Measurements from ENCODE around the gene RNF121. TPM values are rescaled to one million over a fixed set of nuclear protein-coding genes. Genes with fewer than 3 reads are reported as not detected.

Gene RNF121
- total and polyA plus RNA-seq, 2 of the 4 experiments (the other 2 are of a cell fraction) = 43.4 to 88.7 TPM

DNA sequence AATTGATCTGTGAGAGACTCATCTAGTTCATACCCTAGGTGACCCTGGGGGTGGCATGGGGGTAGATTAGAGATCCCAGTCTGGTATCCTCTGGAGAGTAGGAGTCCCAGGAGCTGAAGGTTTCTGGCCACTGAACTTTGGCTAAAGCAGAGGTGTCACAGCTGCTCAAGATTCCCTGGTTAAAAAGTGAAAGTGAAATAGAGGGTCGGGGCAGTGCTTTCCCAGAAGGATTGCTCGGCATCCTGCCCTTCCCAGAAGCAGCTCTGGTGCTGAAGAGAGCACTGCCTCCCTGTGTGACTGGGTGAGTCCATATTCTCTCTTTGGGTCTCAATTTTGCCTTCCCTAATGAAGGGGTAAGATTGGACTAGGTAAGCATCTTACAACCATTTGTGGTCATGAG lies 70.5 kb downstream of the RNF121 start:
- Histone ChIP-seq H4K91ac (ENCODE audit: insufficient read depth, low read depth, low read length) (no peak overlapping the region), H3K27me3 (ENCODE audit: control insufficient read depth, insufficient read depth, low read length) (no peaks in the 10 kb centered on the region), H3K27ac (ENCODE audit: insufficient read depth, low read length) (peak overlapping the region; percentile 26; the same call in 1 of the 2 replicates), H3K4me3 (ENCODE audit: insufficient read depth, low read depth, low read length) (no peak overlapping the region), H3K14ac (replicated peaks; ENCODE audit: low read depth, low read length) (peak overlapping the region; percentile 70; the same call in 1 of the 2 replicates), H4K8ac (ENCODE audit: low read depth in 2 of 2, low read length in 2 of 2) (peak overlapping the region in 1 of 2 experiments; percentile 61; a peak in 2 of 4 replicates), H3K9me3 (ENCODE audit: control insufficient read depth, insufficient read depth, low read length) (no peaks in the 10 kb centered on the region), H2AK5ac (ENCODE audit: low read depth, low read length) (no peak overlapping the region), H3K4me2 (ENCODE audit: low read depth, low read length) (peak overlapping the region; percentile 78), H3K23ac (ENCODE audit: low read depth, low read length) (no peak overlapping the region), H3K4ac (ENCODE audit: low read depth, low read length) (no peak overlapping the region), H2BK15ac (ENCODE audit: low read depth, low read length) (no peak overlapping the region), H3K4me1 (ENCODE audit: control insufficient read depth, insufficient read depth, low read length) (peaks cover 6% of the 10 kb centered on the region), H4K5ac (ENCODE audit: low read depth, low read length) (peak overlapping the region; percentile 15; the same call in 1 of the 2 replicates), H2AFZ (replicated peaks; ENCODE audit: low read length, poor library complexity) (no peak overlapping the region), H3K79me1 (ENCODE audit: low read depth in 1 of 2, low read length in 2 of 2) (peaks cover 0 to 21% of the 10 kb centered on the region in 2 experiments; a peak in 1 of 4 replicates), H3K18ac (ENCODE audit: low read depth, low read length) (no peak overlapping the region), H2AK9ac (replicated peaks; ENCODE audit: low read depth, low read length, poor library complexity) (peak overlapping the region; percentile 77), H3K9me1 (ENCODE audit: insufficient read depth, low read length) (peaks cover 14% of the 10 kb centered on the region), H4K20me1 (ENCODE audit: insufficient read depth, low read length) (peaks cover 31% of the 10 kb centered on the region), H3K9ac (ENCODE audit: low read depth, low read length) (no peak overlapping the region; the same call in 1 of the 2 replicates), H3K56ac (ENCODE audit: extremely low read depth, insufficient read depth, low read length) (no peak overlapping the region), H2BK5ac (ENCODE audit: low read depth, low read length, poor library complexity, severe bottlenecking) (no peak overlapping the region), H2BK120ac (ENCODE audit: low read depth, low read length) (0 out of 2 replicates have a peak overlapping the region, but pooled peaks have one; percentile 55), H3K36me3 (ENCODE audit: control insufficient read depth, insufficient read depth, low read length) (peaks cover 43% of the 10 kb centered on the region), H2BK20ac (ENCODE audit: low read depth, low read length) (no peak overlapping the region)
- intact Hi-C loops (cut with micrococcal nuclease) = no loop called here
- in situ Hi-C loops (cut with MboI; ENCODE audit: low sequenced_read_pairs) = no loop called here
- DNase-seq = peak; percentile 52
- ATAC-seq (ENCODE audit: low read depth) = peak; percentile 74
- no peak for TF ChIP-seq CEBPB (IDR thresholded peaks at IDR 0.05; ENCODE audit: low read depth, low read length)
- no peak for TF ChIP-seq MAFK (IDR thresholded peaks at IDR 0.05; ENCODE audit: low read depth, low read length)
- TF ChIP-seq POLR2A (IDR thresholded peaks at IDR 0.05; ENCODE audit: low read depth, low read length) = no peak
- TF ChIP-seq USF2 (IDR thresholded peaks at IDR 0.05; ENCODE audit: low read depth, low read length) = no peak
- TF ChIP-seq BHLHE40 (IDR thresholded peaks at IDR 0.05; ENCODE audit: low read depth, low read length) = no peak
- no peak for TF ChIP-seq NFE2L2 (IDR thresholded peaks at IDR 0.05; ENCODE audit: low read depth, low read length)
- no peak for TF ChIP-seq RAD21 (IDR thresholded peaks at IDR 0.05; ENCODE audit: low read length)
- TF ChIP-seq MXI1 (IDR thresholded peaks at IDR 0.05; ENCODE audit: borderline replicate concordance, low read depth, low read length) = no peak
- POLR2A ChIA-PET (ENCODE audit: unreplicated experiment) = no interaction called here
- CTCF ChIA-PET = interaction anchor here (0.7 to 1.1 kb wide), 3 partner anchors 11 to 26 kb away, joined by 3 to 5 read pairs (median 4); no protein-coding TSS in a partner anchor
- BruUV-seq (replicated peaks) = no TSS peak
- WGBS, 2 experiments (ENCODE audit: extremely low coverage in 2 of 2, insufficient read length in 1 of 2) = no CpG with 5 or more reads among the region's 2 CpGs
- dilution Hi-C loops (cut with HindIII; ENCODE audit: low sequenced_read_pairs, unreplicated experiment) = no loop called here
